ENCODE results near the gene GOSR2.

Gene GOSR2

GRCh38 chr17:46922804-46923635 is at the start of gene GOSR2:
GOSR2 (plus strand) TSS chr17:46923160; CDS start chr17:46923193, 33 bp downstream.
- Histone ChIP-seq H3K4me3 (ENCODE audit: low read depth, low read length) (peak within 1 kb of the TSS; percentile 94), H3K27ac (ENCODE audit: low read depth, low read length) (peak within 1 kb of the TSS; percentile 92), H3K9ac (ENCODE audit: low read length) (peak within 1 kb of the TSS; percentile 95), H3K9me3 (ENCODE audit: control insufficient read depth, insufficient read depth, low read depth, low read length) (no peaks in the 10 kb centered on the region), H3K4me1 (ENCODE audit: control insufficient read depth, insufficient read depth, low read length) (no peaks in the 10 kb centered on the region), H3K36me3 (ENCODE audit: control insufficient read depth, insufficient read depth, low read length) (no peaks in the 10 kb centered on the region), H3K27me3 (ENCODE audit: control insufficient read depth, insufficient read depth, low read length) (no peaks in the 10 kb centered on the region)

GRCh38 chr17:46873941-46874645 is 48.9 kb upstream of the GOSR2 start:
- H3K36me3 ChIP-seq (ENCODE audit: control insufficient read depth, insufficient read depth, low read length), result no peaks in the 10 kb centered on the region
- no peaks in the 10 kb centered on the region for H3K4me1 ChIP-seq (ENCODE audit: control insufficient read depth, insufficient read depth, low read length)
- no peak overlapping the region for H3K4me3 ChIP-seq (ENCODE audit: low read depth, low read length)
- no peaks in the 10 kb centered on the region for H3K9me3 ChIP-seq (ENCODE audit: control insufficient read depth, insufficient read depth, low read depth, low read length)
- no peaks in the 10 kb centered on the region for H3K27me3 ChIP-seq (ENCODE audit: control insufficient read depth, insufficient read depth, low read length)
- H3K9ac ChIP-seq (ENCODE audit: low read length), result no peak overlapping the region
- H3K27ac ChIP-seq (ENCODE audit: low read depth, low read length), result no peak overlapping the region

DNA sequence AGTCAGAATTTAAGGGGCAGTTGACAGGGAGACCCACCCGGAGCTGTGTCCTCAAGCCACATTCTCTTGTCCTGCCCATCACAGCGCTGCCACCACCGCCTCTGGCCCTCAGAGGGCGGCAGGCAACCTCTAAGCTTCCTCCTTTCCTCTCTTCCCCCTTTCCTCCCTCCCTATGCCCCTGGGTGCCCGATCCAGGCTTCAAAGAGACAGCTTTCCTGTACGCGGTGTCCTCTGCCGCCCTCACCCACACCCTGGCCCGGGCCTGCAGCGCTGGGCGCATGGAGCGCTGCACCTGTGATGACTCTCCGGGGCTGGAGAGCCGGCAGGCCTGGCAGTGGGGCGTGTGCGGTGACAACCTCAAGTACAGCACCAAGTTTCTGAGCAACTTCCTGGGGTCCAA is 48.1 kb upstream of the GOSR2 start:
- no peaks in the 10 kb centered on the region for H3K4me1 ChIP-seq (ENCODE audit: control insufficient read depth, insufficient read depth, low read length)
- H3K9ac ChIP-seq (ENCODE audit: low read length), result no peak overlapping the region
- no peak overlapping the region for H3K27ac ChIP-seq (ENCODE audit: low read depth, low read length)
- no peaks in the 10 kb centered on the region for H3K36me3 ChIP-seq (ENCODE audit: control insufficient read depth, insufficient read depth, low read length)
- no peaks in the 10 kb centered on the region for H3K9me3 ChIP-seq (ENCODE audit: control insufficient read depth, insufficient read depth, low read depth, low read length)
- no peak overlapping the region for H3K4me3 ChIP-seq (ENCODE audit: low read depth, low read length)
- no peaks in the 10 kb centered on the region for H3K27me3 ChIP-seq (ENCODE audit: control insufficient read depth, insufficient read depth, low read length)

DNA sequence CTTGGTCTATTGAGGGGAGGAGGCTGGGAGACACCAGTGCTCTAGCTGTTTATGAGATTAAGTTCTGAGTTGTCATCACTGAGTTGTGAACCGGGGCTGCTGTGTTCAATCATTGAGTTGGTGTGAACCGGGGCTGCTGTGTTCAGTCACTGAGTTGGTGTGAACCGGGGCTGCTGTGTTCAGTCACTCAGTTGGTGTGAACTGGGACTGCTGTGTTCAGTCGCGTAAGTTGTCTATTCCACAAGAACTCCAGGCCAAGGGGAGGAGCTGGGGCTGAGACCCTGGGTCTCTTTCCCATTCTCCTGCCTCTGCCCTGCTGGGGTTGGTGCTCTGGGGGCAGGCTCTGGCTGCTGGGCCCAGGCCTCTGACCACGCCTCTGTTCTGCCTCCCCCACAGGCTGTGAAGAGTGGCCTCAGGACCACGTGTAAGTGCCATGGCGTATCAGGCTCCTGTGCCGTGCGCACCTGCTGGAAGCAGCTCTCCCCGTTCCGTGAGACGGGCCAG is 47.1 kb upstream of the GOSR2 start:
- Histone ChIP-seq H3K27ac (ENCODE audit: low read depth, low read length) (no peak overlapping the region), H3K4me3 (ENCODE audit: low read depth, low read length) (no peak overlapping the region), H3K9ac (ENCODE audit: low read length) (no peak overlapping the region), H3K27me3 (ENCODE audit: control insufficient read depth, insufficient read depth, low read length) (no peaks in the 10 kb centered on the region), H3K9me3 (ENCODE audit: control insufficient read depth, insufficient read depth, low read depth, low read length) (no peaks in the 10 kb centered on the region), H3K4me1 (ENCODE audit: control insufficient read depth, insufficient read depth, low read length) (no peaks in the 10 kb centered on the region), H3K36me3 (ENCODE audit: control insufficient read depth, insufficient read depth, low read length) (no peaks in the 10 kb centered on the region)

DNA sequence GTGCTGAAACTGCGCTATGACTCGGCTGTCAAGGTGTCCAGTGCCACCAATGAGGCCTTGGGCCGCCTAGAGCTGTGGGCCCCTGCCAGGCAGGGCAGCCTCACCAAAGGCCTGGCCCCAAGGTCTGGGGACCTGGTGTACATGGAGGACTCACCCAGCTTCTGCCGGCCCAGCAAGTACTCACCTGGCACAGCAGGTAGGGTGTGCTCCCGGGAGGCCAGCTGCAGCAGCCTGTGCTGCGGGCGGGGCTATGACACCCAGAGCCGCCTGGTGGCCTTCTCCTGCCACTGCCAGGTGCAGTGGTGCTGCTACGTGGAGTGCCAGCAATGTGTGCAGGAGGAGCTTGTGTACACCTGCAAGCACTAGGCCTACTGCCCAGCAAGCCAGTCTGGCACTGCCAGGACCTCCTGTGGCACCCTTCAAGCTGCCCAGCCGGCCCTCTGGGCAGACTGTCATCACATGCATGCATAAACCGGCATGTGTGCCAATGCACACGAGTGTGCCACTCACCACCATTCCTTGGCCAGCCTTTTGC is 46.5 kb upstream of the GOSR2 start:
- Histone ChIP-seq H3K9me3 (ENCODE audit: control insufficient read depth, insufficient read depth, low read depth, low read length) (no peaks in the 10 kb centered on the region), H3K27ac (ENCODE audit: low read depth, low read length) (no peak overlapping the region), H3K4me1 (ENCODE audit: control insufficient read depth, insufficient read depth, low read length) (no peaks in the 10 kb centered on the region), H3K4me3 (ENCODE audit: low read depth, low read length) (no peak overlapping the region), H3K36me3 (ENCODE audit: control insufficient read depth, insufficient read depth, low read length) (no peaks in the 10 kb centered on the region), H3K27me3 (ENCODE audit: control insufficient read depth, insufficient read depth, low read length) (no peaks in the 10 kb centered on the region), H3K9ac (ENCODE audit: low read length) (no peak overlapping the region)

DNA sequence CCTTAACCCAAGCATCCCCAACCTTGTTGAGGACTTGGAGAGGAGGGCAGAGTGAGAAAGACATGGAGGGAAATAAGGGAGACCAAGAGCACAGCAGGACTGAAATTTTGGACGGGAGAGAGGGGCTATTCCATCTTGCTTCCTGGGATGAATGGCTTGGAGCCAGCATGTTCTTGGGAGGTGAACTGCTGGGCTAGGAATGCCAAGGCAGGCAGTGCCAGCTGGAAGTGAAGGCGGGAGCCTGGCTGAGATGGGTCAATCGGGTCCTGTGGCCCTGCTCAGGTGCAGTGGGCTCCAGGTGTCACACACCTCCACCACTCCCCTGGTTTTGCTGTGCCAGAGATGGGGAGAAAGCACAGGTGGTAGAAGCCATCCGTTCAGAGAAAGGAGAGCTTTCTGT is 46.0 kb upstream of the GOSR2 start:
- Histone ChIP-seq H3K36me3 (ENCODE audit: control insufficient read depth, insufficient read depth, low read length) (no peaks in the 10 kb centered on the region), H3K27me3 (ENCODE audit: control insufficient read depth, insufficient read depth, low read length) (no peaks in the 10 kb centered on the region), H3K4me1 (ENCODE audit: control insufficient read depth, insufficient read depth, low read length) (no peaks in the 10 kb centered on the region), H3K4me3 (ENCODE audit: low read depth, low read length) (no peak overlapping the region), H3K27ac (ENCODE audit: low read depth, low read length) (no peak overlapping the region), H3K9ac (ENCODE audit: low read length) (no peak overlapping the region), H3K9me3 (ENCODE audit: control insufficient read depth, insufficient read depth, low read depth, low read length) (no peaks in the 10 kb centered on the region)

- Histone ChIP-seq H3K27ac (ENCODE audit: low read depth, low read length) (no peak overlapping the region), H3K9me3 (ENCODE audit: control insufficient read depth, insufficient read depth, low read depth, low read length) (no peaks in the 10 kb centered on the region), H3K4me3 (ENCODE audit: low read depth, low read length) (no peak overlapping the region), H3K36me3 (ENCODE audit: control insufficient read depth, insufficient read depth, low read length) (no peaks in the 10 kb centered on the region), H3K27me3 (ENCODE audit: control insufficient read depth, insufficient read depth, low read length) (no peaks in the 10 kb centered on the region), H3K4me1 (ENCODE audit: control insufficient read depth, insufficient read depth, low read length) (no peaks in the 10 kb centered on the region), H3K9ac (ENCODE audit: low read length) (no peak overlapping the region)
These were observed 45.5 kb upstream of the GOSR2 start for GRCh38 chr17:46877466-46877865.

DNA sequence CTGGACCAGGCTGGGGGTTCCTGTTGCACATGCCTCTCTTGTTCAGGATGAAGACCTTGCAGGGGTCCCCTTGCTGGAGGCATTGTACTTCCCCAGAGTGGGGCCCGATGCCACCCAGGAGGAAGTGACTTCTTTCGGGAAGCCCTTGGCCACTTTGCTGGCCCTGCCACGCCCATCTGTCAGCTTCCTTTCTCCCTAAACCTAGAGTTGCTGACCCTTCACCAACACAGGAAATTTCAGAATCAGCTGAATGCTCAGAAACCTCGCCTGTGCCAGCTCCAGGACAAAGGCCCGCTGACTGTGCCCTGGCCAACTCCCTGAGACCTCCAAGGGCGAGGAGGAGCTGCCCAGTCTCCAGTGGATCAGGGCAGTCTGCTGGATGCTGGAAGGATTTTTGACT is 44.9 kb upstream of the GOSR2 start:
- no peak overlapping the region for H3K27ac ChIP-seq (ENCODE audit: low read depth, low read length)
- no peaks in the 10 kb centered on the region for H3K36me3 ChIP-seq (ENCODE audit: control insufficient read depth, insufficient read depth, low read length)
- no peaks in the 10 kb centered on the region for H3K27me3 ChIP-seq (ENCODE audit: control insufficient read depth, insufficient read depth, low read length)
- no peaks in the 10 kb centered on the region for H3K9me3 ChIP-seq (ENCODE audit: control insufficient read depth, insufficient read depth, low read depth, low read length)
- no peak overlapping the region for H3K4me3 ChIP-seq (ENCODE audit: low read depth, low read length)
- H3K9ac ChIP-seq (ENCODE audit: low read length), result no peak overlapping the region
- no peaks in the 10 kb centered on the region for H3K4me1 ChIP-seq (ENCODE audit: control insufficient read depth, insufficient read depth, low read length)

GRCh38 chr17:46879101-46879500 is 43.9 kb upstream of the GOSR2 start:
- H3K9ac ChIP-seq (ENCODE audit: low read length), result no peak overlapping the region
- no peaks in the 10 kb centered on the region for H3K4me1 ChIP-seq (ENCODE audit: control insufficient read depth, insufficient read depth, low read length)
- no peaks in the 10 kb centered on the region for H3K9me3 ChIP-seq (ENCODE audit: control insufficient read depth, insufficient read depth, low read depth, low read length)
- H3K27me3 ChIP-seq (ENCODE audit: control insufficient read depth, insufficient read depth, low read length), result no peaks in the 10 kb centered on the region
- H3K36me3 ChIP-seq (ENCODE audit: control insufficient read depth, insufficient read depth, low read length), result no peaks in the 10 kb centered on the region
- no peak overlapping the region for H3K27ac ChIP-seq (ENCODE audit: low read depth, low read length)
- no peak overlapping the region for H3K4me3 ChIP-seq (ENCODE audit: low read depth, low read length)

- no peaks in the 10 kb centered on the region for H3K36me3 ChIP-seq (ENCODE audit: control insufficient read depth, insufficient read depth, low read length)
These were observed 41.9 kb upstream of the GOSR2 start for GRCh38 chr17:46881015-46881414.

GRCh38 chr17:46882666-46883065 is 40.3 kb upstream of the GOSR2 start:
- no peak overlapping the region for H3K4me3 ChIP-seq (ENCODE audit: low read depth, low read length)
- H3K4me1 ChIP-seq (ENCODE audit: control insufficient read depth, insufficient read depth, low read length), result no peaks in the 10 kb centered on the region
- no peaks in the 10 kb centered on the region for H3K27me3 ChIP-seq (ENCODE audit: control insufficient read depth, insufficient read depth, low read length)
- H3K27ac ChIP-seq (ENCODE audit: low read depth, low read length), result no peak overlapping the region
- no peak overlapping the region for H3K9ac ChIP-seq (ENCODE audit: low read length)
- no peaks in the 10 kb centered on the region for H3K9me3 ChIP-seq (ENCODE audit: control insufficient read depth, insufficient read depth, low read depth, low read length)
- H3K36me3 ChIP-seq (ENCODE audit: control insufficient read depth, insufficient read depth, low read length), result no peaks in the 10 kb centered on the region

More at GRCh38 chr17:46881015-46881414, 41.9 kb upstream of the GOSR2 start:
- no peak overlapping the region for H3K27ac ChIP-seq (ENCODE audit: low read depth, low read length)
- no peaks in the 10 kb centered on the region for H3K9me3 ChIP-seq (ENCODE audit: control insufficient read depth, insufficient read depth, low read depth, low read length)
- H3K4me1 ChIP-seq (ENCODE audit: control insufficient read depth, insufficient read depth, low read length), result no peaks in the 10 kb centered on the region
- no peak overlapping the region for H3K4me3 ChIP-seq (ENCODE audit: low read depth, low read length)
- H3K27me3 ChIP-seq (ENCODE audit: control insufficient read depth, insufficient read depth, low read length), result no peaks in the 10 kb centered on the region
- no peak overlapping the region for H3K9ac ChIP-seq (ENCODE audit: low read length)
